HG03354 (cell line): Measurements from ENCODE around the gene DLX6.

Experiments
- ATAC-seq: cut with Tn5 transposase; IDR thresholded peaks from one replicate; pipeline ENCODE4 v1.9.1; 2021; ENCODE audit warnings: mild to moderate bottlenecking; ENCODE audit not compliant: unreplicated experiment, poor library complexity, severe bottlenecking

Gene DLX6

DNA sequence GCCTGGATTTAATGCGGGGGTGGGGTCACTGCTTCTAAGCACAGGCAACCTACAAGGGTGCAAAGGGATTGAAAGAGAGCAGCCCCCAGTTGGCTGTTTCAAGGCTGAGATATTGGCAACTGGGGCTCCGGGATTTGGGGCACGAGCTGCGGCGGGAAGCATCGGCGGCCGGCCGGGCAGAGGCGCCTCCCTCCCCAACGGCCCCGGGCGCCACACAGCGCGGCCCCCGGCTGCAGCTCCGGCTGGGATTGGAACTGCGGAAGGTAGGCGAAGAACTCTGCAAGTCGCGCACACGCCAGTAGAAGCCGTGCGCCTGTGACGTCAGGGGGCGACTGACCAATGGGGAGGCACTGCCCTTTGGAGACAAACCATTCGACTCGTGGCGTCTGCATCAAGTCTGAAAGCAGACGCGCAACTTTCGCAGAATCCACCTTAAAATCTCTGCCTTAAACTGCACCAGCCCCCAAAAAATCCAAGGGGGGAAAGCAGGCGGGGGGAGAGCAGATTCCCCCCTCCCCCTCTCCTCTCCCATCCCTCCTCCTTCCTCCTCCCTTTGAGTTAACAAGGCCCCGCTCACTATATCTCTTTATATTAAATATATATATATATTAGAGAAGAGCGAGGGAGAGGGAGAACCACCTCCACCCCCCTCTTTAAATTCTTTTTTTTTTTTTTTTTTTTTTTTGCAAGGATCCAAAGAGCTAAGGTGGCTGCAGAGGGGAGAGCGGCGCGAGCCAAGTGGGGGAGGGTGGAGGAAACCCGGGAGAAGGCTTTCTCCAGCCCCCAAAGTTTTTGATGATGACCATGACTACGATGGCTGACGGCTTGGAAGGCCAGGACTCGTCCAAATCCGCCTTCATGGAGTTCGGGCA is at the start of gene DLX6:
DLX6 (plus strand) TSS at position 371 of the 872 bp plus-strand sequence; CDS start at position 796, 425 bp downstream.
- ATAC-seq: peak; percentile 3

DNA sequence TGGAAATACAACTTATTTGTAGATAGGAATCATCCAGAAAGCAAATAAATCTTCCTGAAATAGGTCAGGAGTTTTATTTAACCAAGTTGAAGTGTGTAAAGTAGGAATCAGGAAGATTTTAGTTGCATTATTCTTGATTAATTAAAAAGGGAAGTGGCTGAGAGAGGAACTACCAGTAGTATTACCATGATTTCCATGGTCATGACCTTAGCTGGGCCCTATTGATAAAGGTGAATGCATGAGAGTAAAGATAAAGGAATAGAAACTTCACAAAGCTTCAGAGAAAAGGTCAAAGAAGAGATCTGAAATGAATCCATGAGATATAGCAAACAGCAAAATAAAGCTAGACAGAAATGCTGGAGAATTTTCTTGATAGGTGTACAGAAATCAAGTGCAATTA is 46.2 kb upstream of the DLX6 start:
- no peak for ATAC-seq

DNA sequence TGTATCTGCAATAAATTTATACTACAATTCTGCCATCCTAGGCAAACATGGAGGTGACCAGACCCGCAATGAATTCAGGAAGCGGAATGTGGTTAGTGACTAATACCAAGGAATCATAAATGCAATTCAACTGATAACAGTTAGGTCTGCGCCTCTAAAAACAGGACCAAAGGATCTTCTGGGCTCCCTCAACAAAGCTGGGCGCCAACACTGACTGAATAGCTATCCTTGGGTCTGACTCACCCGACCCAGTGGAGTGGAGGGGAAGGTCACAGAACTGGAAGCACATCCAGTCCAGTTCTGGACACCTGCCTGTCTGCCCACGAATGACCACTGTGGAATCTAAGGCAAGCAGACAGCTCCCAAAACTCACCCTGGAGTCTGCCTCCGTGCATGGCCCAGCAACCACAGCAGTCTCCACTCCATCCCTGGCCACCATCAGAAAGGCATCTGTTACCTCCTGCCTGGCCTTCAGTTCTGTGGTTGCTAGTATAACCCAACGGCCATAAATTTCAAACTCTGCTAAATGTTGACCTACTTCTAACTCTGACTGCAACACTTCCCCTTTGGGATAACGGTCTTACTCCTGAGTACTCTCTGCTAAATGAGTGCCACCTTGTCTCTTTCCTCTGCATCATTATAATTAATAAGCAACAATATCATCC is 43.0 kb upstream of the DLX6 start:
- no peak for ATAC-seq

DNA sequence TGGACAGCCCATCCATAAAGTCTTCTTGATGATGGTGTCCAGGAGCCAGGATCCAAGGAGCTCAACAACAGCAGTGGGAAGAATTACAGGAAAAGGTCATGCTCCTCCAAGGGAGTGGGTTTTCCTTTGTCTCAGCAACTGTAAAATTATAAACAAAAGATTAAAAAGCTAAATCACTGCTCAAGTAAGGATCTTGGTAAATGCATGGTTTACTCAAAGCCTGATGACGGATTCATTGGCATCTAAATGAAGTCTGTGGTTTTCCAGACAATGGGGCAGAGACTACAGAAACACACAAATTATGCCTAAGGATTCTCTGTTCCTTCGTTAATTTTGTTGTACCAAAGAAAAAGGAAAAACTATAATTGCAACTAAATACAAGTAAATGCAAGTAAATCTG is 36.4 kb upstream of the DLX6 start:
- no peak for ATAC-seq

DNA sequence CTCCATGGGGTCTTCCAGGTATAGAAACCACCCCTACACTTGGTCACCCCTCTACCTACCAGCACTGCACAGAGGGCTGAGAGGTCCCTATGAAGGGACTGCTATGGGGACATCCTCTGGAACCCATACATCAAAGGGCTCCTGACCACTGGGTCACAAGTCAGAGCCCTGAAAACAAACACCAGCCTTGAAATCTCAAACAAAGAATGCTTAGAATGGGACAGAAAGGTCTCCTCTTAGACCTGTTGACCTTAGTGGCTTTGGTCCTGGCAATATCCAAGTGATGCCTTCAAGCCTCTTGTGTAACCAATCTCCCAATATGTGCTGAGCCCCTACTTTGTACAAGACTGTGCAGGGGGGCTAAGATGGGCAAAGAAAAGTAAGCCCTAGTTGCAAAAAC is 34.6 kb upstream of the DLX6 start:
- ATAC-seq: no peak

DNA sequence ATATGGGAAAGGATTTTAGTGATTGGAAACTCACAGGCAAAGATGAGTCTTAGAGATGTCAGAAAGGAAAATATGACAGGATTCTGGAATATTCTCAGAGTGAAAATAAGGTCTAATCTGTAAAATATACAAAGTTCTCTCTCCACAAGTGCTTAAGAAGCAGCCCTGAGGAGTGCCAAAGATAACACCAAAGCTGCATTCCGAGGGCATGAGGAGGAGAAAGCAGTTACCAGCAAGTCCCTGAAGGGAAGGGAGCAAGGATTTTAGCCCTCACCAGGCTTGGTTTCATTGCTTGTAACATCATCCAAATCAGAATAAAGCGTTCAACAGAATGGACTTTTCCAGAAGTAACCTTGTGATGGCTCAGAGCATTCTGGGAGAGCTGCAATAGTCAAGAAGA is 31.4 kb upstream of the DLX6 start:
- ATAC-seq: no peak

DNA sequence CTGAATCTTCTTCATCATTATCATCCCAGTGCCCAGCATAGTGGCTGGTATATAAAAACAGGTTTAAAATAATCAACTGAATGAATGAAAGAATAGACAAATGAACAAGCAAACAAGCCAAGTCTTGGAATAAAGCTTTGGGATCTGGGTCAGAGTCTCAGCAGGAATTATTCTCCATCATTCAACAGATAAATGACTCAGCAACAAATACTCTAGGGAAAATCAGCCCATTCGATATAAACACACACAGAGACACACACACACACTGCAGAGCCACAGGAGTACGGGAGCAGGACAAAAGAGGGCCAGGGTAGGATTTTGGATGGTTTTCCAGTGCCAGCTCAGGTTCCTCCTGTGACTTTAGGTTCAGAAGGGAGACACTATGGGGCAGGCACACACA is 29.2 kb upstream of the DLX6 start:
- ATAC-seq: no peak

DNA sequence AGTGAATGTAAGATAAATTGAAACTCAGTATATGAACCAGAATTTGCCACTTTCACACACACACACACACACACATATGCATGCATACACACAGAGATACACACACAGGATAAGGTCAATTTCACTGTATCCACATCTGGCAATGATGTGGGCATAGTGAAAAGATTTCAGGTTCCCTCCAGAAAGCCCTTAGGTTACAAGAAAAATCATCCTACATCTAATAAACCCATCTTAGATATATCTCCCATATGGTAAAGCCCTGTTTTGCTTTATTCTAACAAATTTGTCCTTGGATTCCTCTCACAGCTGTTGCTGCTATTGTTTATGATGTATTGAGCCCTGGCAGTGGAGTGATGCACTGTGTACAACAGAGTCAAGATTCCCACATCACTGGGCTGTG is 27.9 kb upstream of the DLX6 start:
- ATAC-seq: no peak

DNA sequence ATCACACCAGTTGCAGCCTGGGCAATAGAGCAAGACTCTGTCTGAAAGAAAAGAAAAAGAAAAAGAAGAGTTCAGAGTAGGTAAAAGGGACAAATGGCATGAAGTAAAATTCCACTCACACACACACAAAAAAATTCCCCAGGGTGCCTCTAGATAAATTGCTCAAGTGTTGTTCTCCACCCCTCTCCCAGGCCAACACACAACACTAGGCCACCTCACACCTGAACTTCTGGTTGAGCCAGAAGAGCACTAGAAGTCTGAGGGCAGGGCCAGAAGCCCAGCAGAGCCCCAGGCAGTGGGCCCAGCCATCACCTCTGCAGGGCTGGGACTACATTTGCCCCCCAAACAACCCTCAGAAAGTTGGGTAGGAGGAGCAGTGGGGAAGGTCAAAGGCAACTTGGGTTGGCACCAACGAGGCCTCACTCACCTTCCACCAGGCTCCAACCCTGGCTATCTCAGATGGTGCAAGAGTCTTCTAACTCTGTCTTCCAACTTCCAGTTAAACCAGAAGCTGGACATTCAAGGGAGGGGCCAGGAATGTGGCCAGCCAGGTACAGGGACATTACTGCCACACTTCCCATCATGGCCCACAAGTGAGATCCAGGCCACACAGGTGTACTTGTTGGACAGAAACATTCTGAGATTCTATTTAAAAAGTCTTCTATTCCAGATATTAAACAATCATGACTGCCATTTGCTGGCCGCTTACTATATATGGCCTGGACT is 25.6 kb upstream of the DLX6 start:
- ATAC-seq: no peak

DNA sequence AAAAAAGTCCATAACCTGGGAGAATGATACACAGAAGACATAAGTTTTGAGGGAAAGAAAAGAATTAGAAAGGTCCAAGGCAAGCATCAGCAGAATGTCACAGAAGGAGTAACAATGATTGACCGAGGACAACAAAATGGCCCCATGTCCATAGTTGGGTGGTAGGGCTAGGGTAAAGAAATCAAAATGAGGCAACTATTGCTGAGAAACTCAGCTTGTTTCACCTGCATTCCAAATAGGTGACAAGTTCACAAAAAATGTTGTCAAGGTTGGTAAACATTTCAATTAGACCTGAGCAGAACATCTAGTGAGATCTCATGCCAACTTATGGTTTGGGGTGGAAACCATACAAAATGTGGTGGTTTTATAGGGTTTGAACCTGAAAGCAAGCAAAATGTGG is 22.8 kb upstream of the DLX6 start:
- ATAC-seq: no peak

DNA sequence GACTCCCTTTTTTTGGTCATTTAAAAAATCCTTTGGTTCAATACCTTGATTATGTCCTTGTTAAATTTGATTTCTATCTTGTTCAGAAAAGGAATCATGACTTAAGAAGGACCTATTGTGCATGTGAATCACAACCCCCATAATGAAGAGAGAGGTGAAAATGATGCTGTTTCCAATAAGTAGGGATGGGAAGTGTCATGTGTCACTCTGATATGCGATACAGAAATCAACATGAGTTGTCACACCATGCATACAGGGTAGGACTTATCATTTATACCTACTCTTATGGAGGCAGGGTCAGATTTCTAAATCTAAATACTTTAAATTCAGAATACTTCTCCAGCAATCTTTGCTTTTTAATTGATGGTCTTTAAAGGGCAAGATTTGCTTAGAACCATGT is 19.4 kb upstream of the DLX6 start:
- ATAC-seq: no peak

DNA sequence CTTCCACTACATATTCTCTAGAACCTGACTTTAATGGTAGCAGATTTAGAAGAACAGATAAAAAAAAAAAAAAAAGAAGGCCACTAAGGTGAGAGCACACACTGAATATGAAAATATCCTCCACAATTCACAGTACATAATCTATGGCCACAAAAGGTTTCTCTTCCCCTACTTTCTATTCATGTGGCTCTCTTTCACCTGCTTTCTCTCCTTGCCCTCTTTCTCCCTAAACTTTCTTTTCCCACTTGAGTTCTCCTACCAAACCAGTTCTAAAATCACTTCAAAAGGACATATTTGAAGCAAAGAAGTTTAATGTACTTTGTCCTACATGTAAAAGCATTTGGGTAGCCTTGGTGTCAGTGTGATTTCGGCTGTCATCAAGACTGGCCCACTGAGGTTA is 18.5 kb upstream of the DLX6 start:
- ATAC-seq: no peak

DNA sequence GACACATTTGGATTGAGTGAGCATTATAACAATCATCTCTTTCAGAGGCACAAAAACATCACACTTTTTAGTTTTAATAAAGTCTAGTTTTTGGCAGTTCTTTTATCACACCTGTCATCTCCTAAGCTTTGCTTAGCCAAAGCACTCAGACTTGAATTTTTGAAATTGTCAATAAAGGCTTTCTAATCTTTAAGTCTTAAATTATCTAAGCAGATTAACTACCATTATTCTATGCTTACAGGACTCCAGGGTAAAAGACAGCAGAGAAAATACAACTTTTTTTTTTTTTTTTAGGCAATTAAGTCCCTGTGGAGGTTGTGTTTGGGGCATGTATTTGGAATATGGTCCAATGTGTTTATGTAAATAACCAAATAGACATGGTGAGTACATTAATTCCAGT is 17.6 kb upstream of the DLX6 start:
- ATAC-seq: no peak

DNA sequence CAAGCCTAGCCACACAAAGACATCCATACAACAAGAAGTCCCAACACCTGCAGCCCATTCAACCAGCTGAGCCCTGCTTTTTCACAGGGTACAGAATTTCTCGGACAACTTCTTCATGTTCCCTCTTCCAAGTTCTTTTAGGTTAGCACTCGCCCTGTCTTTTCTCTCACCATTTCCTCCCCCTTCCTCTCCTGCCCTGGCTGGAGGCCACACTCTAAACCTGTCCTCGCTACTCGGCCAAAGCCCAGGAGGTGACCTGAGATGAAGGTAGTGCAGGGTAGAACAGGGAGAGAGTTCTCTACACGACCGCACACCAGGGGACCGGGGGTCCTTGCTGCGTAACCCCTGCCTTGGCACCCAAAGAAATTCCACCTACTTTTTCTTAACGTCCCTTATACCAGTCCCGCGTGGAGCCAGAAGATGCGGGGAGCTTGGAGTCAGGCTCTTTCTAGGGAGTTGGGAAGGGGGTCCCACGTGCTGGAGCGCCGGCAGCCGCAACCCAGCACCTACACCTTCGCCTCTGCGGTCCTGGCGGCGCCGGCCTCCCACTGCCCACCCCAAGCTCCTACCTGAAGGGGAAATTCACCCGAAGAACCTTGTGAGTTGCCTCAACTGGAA is 16.0 kb upstream of the DLX6 start:
- no peak for ATAC-seq

DNA sequence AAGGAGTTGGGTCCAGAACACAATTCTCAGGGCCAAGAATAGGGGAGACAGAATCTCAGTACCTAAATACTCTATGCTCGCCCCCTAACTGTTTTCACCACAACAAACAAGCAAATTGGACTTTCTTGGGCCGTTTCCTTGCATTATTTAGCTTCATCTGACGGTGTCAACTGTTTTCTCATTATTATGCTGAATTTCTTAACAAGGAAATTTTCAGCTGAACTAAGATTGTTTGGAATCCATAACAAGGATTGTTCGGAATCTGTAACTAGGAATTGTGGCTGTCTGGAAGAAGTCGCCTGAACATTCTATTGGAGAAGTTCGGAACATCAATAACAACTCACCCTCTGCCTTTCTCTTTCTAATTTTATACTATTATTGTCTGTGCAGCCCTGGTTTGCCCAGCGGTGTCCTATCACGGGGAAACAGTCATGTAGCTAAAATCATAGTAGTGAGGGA is 15.5 kb upstream of the DLX6 start:
- ATAC-seq: no peak

DNA sequence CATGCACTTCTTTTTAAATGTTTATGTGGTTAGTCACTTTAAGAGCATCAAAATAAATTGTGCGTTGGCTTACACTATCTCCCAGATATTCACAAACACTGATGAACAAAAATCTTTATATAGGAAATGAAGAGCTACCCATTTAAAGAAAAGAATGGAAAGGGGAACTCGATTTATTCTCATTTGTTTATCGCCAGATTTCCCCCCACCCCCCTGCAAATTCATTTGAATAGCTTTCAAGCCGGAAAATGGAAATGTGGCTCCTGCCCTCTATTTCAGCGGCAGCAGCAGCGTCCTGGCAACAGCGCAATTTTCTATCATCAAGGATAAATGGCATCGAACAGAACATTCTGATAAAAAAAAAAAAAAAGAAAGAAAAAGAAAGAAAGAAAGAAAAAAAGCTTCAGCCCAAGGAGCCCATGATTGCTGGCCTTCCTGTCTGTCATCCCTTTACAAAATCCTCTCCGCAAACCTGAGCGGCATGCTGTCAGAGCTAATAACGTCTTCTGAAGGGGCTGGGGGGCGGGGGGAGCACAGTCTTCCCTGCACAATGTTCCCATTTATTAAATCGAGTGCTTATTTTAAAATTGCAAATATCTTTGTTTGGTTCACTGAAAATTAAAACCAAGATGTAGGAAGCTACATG is 13.7 kb upstream of the DLX6 start:
- no peak for ATAC-seq

DNA sequence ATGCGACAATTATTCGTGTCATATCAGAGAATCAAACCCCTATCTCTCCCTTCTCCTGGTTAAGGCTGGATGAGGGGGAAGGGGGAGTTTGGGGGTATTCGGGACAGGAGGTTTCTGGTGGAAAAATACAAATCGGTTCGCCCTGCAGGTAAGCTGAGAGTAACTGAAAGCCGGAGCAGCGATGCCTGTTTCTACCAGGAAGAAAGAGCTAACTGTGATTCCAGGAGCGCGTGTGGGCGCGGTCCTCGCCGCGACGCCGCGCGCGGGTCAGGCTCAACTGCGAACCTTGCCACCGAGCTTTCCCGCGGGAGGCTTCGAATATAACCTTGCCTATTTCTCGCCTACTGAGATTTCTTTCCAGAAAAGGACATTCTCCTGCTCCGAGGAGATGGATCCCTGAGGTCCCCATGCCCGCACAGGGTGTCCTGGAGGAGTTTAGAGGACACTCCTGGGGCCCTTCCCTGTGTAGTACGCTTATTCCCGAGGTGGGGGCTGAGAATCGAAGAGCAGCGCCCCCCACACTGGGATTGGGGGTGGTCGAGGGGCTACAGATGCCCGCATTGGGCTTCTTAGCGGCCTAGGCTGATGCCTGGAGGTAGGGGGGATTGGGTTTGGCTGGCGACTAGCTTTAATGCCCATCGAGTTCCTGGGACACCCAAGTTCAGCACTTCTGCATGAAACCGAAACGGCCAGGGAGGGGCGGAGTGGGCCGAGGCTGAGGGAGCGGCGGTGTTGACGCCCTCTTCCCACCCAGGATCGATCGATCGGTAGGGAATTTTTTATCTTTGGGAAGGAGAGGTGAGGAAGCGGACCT is 13.0 kb upstream of the DLX6 start:
- no peak for ATAC-seq

DNA sequence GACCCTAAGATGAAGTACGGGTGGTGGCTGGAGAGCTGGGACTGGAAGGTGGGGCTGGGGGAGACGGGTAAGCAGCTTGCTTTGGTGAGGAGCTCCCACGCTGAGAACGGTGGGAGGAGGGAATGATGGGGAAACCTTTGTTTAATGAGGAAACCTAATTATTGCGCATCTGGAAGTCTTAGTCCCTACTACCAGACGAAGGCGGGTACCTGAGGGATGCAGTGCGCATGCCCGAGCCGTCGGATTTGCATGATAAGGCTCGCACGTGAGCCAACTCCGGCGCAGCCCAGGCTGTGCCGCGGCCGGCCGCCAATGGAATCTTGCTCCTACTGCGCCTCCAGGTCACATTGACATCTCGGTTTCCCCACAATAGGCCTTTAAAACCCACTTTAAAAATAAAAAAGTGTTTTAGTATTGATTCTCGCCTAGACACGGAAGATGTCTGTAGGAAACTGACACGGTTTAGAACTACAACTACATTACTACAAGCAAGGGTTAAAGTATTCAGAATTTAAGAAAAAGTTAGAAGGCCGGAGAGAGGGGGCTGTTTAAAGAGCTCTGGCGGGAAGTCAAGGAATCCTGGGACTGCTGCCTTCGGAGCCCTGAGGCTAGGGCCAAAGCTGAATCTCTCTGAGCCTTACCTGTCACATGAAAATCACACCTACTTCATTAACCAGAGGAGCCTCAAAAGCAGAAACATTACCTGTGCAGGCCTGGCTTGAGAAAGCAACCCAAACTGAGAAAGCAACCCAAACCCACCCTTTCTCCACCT is 12.1 kb upstream of the DLX6 start:
- no peak for ATAC-seq
